HG02588 (cell line): ENCODE results near the gene SMC5.

Experiments
- ATAC-seq: cut with Tn5 transposase; IDR thresholded peaks from one replicate; pipeline ENCODE4 v1.9.1; 2021; ENCODE audit warnings: mild to moderate bottlenecking, moderate library complexity; ENCODE audit not compliant: unreplicated experiment

SMC5 gene

GRCh38 chr9:70403166-70403565, 144.4 kb downstream of the SMC5 start:
- no peak for ATAC-seq

DNA sequence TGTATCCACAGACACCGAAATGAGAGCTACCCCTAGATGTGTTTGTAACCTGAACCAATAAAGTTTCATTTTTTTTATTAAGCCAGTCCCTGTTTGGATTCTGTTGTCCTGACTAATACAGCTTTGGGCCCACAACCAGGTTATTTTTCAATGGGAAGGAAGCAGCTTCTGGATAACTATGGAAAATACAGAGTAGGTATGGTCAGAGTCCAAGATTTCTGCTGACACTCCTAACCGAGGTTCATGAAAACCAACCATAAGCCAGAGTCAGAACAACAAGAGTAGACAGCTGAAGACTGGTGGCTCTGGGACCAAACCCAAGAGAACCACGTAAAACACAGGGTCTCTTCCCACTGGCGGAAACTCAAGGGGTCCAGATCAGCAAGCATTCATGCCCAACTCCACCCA, 144.8 kb downstream of the SMC5 start:
- no peak for ATAC-seq

GRCh38 chr9:70404261-70404660, 145.5 kb downstream of the SMC5 start:
- ATAC-seq: no peak
